GM18907 (cell line): ENCODE results near the gene SLC16A12.
"Not testable (repeated sequence)": the region's sequence is repeated elsewhere in the genome, so short reads cannot be mapped to it uniquely, and the experiment has no call there.

Experiments
- ATAC-seq: cut with Tn5 transposase; IDR thresholded peaks from one replicate; pipeline ENCODE4 v1.9.1; 2021; ENCODE audit warnings: mild to moderate bottlenecking, moderate library complexity; ENCODE audit not compliant: unreplicated experiment

Gene SLC16A12

GRCh38 chr10:89548673-89549072 is 13.3 kb upstream of the SLC16A12 start:
- ATAC-seq, result no peak

- ATAC-seq, result no peak
These were observed 12.6 kb upstream of the SLC16A12 start for GRCh38 chr10:89547853-89548513.

- not testable (repeated sequence) for ATAC-seq
These were observed 11.3 kb upstream of the SLC16A12 start for GRCh38 chr10:89546651-89547050.

GRCh38 chr10:89543841-89544240 is 8.4 kb upstream of the SLC16A12 start:
- ATAC-seq, result no peak

GRCh38 chr10:89540420-89540949 is 5.1 kb upstream of the SLC16A12 start:
- ATAC-seq, result no peak

GRCh38 chr10:89537364-89537763 is 2.0 kb upstream of the SLC16A12 start:
- ATAC-seq, result no peak

- ATAC-seq, result no peak
These were observed 590 bp upstream of the SLC16A12 start for GRCh38 chr10:89536013-89536354.

- ATAC-seq, result no peak
These were observed 598 bp downstream of the SLC16A12 start for GRCh38 chr10:89534826-89535166.

GRCh38 chr10:89532476-89532875 is 2.9 kb downstream of the SLC16A12 start:
- no peak for ATAC-seq

GRCh38 chr10:89531359-89531758 is 4.0 kb downstream of the SLC16A12 start:
- ATAC-seq, result no peak

- not testable (repeated sequence) for ATAC-seq
These were observed 5.7 kb downstream of the SLC16A12 start for GRCh38 chr10:89529711-89530110.

- ATAC-seq, result no peak
These were observed 9.0 kb downstream of the SLC16A12 start for GRCh38 chr10:89526358-89526757.

GRCh38 chr10:89525556-89525955 is 9.8 kb downstream of the SLC16A12 start:
- no peak for ATAC-seq

- no peak for ATAC-seq
These were observed 11.1 kb downstream of the SLC16A12 start for GRCh38 chr10:89524279-89524678.

GRCh38 chr10:89523274-89523673 is 12.1 kb downstream of the SLC16A12 start:
- ATAC-seq, result no peak

- ATAC-seq, result no peak
These were observed 12.9 kb downstream of the SLC16A12 start for GRCh38 chr10:89522463-89522862.

- no peak for ATAC-seq
These were observed 14.0 kb downstream of the SLC16A12 start for GRCh38 chr10:89521368-89521767.

- no peak for ATAC-seq
These were observed 14.7 kb downstream of the SLC16A12 start for GRCh38 chr10:89520706-89521105.

GRCh38 chr10:89518876-89519842 is 16.2 kb downstream of the SLC16A12 start:
- ATAC-seq, result no peak

- no peak for ATAC-seq
These were observed 17.3 kb downstream of the SLC16A12 start for GRCh38 chr10:89518108-89518507.

- no peak for ATAC-seq
These were observed 19.1 kb downstream of the SLC16A12 start for GRCh38 chr10:89516149-89516832.
